ENCODE results near the gene NPLOC4.

Gene NPLOC4

DNA sequence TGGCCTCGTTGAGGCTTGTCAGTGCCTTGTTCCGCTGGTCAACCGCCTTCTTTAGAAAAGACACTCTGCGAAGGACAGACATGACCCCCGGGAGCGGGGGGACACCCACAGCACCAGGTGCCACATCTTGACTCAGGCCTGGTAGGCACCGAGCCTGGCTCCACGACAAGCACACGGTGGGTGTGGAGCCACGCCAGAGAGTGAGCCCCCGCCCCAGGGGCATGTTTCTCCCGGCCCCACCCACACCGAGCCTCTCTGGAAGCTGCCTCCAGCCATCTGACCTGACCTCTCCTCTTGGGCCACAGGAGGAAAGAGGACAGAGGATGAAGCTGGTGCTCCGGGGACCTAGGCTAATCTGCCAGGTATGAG is 89.3 kb downstream of the NPLOC4 start:
- no peak for DNase-seq (ENCODE audit: low read depth in 2 of 2)

DNA sequence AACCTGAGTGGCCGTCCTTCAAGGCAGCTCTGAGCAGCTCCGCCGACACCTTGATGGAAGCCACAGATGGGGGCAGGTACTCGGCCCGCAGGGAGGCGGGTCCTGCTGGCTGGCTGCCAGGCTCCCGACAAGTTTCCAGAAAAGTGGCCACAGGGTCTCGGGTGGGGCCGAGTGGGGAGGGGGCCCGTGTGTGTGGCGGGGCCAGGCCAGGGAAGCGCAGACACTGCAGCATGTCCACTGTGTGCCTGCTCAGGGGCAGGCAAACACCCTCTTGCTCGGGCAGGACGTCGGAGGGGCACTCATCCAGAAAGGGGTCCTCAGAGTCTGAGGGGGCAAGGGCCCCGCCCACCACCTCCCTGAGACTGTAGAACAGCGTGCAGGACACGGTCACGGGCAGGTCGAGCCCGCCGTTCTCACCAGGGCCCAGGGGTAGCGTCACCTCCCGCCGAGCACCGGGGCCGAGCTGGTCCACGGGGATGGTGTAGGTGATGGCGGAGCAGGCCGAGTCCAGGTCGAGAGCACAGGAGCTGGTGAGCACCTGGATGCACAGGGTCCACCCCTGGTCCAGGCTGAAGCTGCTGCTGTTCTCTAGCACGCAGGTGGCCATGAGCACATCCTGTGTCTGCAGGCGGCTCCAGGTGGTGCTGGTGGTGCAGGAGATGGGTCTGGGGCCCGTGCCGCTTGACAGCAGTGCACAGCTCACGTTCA is 89.9 kb downstream of the NPLOC4 start:
- DNase-seq (ENCODE audit: low read depth in 2 of 2) = no peak

DNA sequence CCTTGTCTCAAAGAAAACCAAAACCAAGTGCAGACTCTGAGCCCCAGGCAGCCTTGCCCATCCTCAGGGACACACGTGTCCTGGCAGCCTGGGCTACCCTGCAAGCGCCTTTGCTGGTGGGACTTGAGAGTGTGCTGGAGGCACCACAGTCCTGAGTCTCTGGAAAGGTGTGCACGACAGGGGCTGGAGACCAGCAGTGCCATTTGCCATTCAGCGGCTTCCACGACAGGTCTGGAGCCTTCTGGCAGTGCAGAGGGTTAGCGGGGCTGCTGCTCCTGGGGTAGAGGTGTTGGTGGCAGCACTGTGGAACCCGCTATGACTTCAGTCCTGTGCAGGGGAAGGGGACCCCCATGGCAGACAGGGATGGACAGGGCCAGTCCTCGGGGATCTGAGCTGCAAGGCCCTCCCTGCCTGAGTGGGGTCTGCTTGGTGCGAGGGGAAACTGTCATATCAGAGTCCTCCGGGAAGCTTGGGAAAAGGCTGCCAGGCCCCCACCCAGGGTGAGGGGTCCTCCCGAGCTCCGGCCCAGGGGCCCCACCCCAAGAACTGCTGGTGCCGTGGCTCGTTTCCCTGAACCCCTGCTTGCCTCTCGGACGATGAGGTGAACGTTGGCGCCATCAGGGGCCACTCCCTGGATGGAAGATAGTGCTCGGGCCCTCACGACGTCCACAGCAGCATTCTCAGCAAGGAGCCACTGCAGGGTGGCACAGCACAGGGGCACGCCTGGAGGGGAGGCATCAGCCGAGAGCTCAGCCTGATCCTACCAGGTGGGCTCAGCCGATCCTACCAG is 91.6 kb downstream of the NPLOC4 start:
- DNase-seq (ENCODE audit: low read depth in 2 of 2) = no peak

DNA sequence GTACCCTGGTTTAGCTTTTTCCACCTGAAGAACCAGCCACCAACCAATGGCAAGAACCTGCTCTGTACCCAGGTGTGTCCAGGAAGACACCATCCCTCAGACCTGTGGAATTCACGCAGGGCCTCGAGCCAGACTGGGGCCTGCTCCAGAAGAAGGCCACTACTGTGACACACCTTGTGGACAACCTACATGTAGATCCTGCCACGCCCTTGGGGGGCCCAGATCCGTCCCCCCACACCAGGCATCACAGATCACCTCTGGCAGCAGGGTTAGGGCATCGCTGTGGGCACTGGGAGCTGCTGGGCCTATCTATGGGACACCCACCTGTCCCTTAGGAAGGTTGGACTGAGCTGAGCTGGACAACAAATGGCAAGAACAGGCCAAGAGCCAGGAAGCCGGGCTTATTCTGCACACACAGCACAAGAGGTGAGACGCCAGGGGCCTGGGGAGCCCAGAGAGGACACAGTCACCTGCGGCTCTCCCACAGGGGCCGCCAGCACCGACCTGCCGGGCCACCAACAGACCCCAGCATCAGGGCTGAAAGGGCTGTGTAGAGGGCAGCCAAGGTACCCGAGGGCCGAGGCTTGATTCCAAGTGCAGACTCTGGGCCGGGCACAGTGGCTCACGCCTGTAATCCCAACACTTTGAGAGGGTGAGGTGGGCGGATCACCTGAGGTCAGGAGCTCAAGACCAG is 92.5 kb downstream of the NPLOC4 start:
- DNase-seq (ENCODE audit: low read depth in 2 of 2) = no peak

DNA sequence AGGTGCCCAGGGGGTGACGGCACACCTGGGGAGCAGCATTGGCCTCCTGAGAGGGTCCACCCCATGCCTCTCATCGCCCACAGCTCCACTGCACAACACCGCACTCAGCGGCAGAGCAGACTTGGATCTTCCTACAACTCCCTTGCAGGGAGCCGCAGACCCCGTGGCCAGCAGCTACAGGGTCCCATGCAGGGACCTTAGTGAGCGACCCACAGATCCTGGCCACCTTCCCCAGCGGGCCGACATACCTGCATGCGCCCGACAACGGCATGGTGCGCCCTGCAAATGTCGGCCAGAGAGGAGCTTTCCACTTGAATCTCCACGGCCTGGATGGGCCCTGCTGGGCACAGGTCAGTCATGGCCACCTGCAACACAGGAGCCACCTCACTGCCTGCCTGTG is 93.2 kb downstream of the NPLOC4 start:
- DNase-seq (ENCODE audit: low read depth in 2 of 2) = no peak

DNA sequence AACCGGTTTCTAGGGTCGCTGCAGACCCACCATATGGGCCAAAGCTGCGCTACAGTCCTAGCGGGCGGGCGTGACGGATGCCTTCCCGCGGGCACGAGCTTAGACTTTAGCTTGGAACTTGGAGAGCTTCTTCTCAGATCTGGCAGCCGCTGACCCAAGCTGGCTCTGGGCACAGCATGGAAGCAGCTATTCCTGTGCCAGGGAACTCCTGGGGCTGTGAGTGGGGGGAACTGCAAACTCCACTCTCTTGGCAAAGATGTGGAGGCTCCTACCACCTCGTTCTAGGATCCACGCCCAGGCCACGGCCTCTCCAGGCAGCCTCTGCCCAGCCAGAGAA is 93.6 kb downstream of the NPLOC4 start:
- no peak for DNase-seq (ENCODE audit: low read depth in 2 of 2)

DNA sequence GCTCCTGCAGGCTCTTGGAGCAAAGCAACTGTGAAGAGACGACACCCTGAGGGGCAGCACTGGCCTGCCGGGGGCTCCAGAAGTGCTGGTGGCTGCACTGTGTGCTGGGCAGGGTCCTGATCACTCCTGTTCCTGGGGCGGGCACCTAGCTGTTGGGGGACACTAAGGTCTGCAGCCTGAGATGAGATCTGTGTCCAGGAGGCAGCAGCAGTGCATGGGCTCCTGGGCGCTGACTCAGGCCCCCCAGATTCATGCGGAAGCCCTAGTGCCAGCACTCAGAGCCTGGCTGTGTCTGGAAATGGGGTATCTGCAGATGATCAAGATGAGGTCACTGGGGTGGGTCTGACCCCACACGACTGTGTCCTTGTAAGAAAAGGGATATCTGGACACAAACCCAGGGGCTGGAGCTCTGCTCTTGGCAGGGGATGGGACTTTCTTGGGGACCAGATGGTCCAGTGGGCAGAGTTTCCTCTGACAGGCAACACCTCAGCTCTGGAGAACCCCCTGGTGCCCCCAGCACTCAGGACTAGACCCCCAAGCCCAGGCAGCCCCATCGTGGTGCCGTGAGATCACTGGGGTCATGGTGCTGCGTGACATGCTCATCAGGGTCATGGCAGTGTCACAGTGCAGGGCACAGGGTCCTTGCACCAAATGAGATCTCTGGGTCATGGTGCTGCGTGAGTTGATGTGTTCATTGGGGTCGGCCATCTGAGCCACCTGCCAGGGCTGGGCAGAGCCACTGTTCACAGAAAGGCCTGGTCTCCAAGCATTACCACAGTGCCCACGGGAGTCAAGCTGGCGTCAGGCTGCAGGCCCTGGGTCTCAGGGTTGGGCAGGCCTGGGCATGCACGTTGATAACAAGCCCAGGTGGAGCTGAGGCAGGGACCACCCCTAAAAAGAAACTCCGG is 94.2 kb downstream of the NPLOC4 start:
- DNase-seq (ENCODE audit: low read depth in 2 of 2) = no peak

DNA sequence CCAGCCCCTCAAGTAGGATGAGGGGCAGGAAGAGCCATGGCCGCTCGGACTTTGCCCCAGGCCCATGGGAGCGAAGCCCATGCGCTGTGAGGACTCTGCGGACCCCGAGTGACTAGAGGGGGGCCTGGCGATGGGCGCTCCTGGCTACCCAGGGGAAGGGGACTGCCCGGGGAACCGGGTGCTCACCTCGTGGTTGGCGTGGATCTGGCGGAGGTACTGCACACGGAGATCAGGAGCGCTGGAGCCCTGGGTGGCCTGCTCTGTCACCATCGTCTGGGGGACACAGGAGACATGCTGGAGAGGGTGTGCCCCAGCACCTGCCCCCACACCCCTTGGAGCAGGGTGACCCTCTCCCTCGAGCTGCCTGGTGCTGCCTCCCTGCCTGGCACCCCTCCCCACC is 95.8 kb downstream of the NPLOC4 start:
- DNase-seq (ENCODE audit: low read depth in 2 of 2) = no peak

DNA sequence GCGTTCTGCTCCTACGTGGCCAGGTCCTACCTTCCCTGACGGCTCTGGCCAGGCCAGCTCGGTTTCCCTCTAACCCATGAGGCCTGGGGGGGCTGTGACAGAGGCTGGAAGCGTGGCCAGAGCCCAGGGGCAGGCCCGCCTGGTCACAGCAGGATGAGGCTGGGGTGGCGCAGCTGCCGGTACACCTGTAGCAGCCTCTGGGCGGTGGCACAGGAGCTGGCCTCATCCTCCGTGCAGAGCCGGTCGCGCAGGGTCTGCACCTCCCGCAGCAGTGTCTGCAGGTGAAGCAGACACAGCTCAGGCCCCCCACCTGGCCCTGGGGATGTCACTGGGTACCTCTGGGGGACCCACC is 96.3 kb downstream of the NPLOC4 start:
- no peak for DNase-seq (ENCODE audit: low read depth in 2 of 2)

DNA sequence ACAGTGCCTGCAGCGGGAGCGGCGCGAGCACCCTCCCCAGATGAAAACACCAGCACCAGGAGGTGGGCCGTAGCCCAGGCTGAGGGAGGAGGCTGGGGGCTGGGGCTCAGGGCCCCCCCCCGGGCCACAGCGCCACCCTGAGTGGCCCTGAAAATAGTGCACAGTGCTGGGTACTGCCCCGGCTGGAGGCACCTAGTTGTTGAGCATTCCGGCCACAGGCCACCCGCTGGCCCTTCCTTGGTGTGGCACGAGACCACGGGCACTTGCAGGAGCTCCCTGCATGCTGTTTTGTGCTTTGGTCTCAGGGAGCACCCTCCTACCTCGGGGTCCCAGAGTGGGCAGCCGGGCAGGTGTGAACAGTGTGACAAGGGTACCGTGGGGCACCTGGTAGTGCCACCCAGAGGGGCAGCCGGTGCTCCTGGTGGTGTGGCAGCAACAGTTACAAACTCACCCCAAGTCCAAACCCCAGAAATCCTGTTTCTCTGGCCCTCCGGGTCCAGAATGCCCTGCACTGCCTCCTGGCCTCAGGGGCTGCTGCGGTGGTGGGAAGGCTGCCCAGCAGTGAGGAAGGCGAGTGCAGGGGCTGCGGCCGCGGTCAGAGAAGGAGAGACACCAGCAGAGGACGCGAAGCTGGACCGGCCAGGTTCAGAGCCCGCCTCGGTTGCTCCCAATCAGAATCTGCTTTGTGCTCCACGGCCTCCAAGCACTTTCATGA is 96.8 kb downstream of the NPLOC4 start:
- no peak for DNase-seq (ENCODE audit: low read depth in 2 of 2)

DNA sequence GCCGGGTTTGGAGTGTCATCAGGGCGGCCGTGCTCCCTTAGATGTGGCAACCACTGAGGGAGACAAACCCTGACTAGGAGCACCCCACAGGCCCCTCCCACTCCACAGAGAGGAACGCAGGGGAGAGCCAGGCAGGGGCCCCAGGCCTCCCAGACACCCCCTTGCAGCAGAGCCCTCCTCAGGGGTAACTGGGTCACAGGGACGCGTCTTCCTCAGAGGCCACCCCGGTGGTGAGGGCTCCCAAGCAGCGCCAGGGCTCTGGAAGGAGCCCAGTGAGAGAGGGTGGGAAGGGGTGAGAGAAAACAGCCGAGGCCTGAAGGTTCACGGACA is 97.4 kb downstream of the NPLOC4 start:
- no peak for DNase-seq (ENCODE audit: low read depth in 2 of 2)

DNA sequence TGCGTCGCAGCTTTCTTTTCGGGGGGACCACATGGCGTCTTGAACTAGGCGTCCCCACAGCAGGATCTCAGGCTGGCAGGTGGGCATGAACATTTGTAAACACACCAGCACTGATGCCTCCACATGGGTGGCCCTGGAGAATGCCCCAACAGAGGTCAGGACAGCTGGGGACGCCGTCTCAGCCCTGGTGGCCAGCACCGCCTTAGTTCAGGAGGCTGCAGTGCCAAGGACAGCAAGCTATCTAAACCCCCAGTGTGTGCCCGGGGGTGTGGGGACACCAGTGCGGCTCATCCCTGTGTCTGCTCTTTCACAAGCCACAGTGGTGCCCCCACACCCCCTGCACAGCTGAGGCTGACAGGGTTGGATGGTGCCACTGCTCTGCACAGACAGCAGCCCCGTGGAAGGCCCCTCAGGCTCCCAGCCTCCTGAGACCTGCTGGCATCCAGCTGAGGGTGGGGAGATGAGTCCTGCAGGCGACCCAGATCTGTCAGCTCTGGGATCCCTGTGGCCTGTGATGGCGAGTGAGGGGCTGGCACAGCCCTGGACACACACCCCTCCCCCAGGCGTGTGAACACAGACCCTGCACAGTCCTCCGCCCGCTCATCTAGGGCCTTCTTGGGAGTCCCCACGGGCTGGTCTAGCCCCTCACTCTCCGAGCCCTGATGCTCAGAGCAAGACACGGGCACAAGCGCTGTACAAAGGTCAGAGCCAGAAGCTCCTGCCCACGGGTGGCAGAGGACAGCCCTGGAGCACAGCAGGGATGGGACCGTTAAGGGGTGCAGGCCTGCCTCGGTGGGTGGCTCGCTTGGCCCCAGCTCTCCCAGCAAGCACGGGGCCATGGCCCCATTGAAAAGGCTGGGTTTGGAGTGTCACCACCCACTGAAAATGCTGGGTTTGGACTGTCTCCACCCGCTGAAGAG is 98.0 kb downstream of the NPLOC4 start:
- no peak for DNase-seq (ENCODE audit: low read depth in 2 of 2)

DNA sequence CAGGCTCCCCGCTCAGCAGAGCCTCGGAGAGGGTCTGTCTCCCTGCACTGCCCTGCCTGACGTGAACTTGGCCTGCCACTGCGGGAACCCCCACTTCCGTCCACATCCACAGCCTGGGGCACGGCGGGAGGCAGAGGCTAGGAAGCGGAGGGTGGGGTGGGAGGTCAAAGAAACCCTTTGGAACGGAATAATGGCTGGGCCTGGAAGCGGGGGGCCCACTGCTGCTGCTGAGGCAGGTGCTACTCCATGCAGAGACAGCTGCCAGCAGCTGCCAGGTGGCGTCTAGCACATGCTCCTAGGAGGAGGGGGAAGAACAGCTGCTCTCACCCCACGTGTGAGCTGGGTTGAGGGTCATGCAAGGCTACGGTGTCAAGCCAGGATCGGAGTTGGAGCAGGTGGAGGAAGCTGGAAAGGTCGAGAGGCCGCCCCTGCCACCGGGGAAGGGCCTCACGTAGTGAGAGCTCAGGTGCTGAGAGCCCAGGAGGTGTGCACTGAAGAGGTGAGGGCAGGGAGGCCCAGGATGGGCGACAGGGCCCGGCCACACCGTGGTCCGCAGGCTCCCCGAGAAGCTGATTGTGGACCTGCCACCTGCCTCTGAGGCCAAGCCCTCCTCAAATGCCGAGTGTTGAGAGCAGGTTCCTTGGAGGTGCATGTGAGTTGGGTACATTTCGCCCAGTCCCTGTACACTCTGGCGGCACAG is 98.9 kb downstream of the NPLOC4 start:
- no peak for DNase-seq (ENCODE audit: low read depth in 2 of 2)

DNA sequence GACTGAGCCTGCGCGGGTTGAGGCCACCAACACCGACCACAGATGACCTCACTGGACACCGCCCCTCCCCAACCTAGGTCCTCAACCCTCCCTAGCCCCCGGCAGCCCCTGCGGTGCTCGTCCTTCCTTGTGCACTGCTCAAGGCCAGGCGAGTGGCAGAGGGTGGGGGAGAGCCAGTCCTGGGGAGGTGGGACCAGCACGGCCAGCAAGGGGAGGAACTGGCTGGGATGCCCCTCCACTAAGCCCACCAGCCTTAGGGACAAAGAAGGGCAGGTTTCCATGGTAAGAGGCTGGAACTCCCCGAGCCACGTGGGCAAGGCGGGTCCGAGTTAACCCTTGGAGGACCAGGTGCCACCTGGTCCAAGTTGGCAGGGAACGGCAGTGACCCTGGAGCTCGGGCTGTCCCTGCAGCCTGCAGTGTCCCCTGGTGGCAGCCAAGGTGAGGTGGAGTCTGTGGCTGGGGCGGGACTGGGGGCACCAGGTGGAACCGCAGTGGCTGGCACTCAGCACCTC is 99.5 kb downstream of the NPLOC4 start:
- DNase-seq (ENCODE audit: low read depth in 2 of 2) = no peak

DNA sequence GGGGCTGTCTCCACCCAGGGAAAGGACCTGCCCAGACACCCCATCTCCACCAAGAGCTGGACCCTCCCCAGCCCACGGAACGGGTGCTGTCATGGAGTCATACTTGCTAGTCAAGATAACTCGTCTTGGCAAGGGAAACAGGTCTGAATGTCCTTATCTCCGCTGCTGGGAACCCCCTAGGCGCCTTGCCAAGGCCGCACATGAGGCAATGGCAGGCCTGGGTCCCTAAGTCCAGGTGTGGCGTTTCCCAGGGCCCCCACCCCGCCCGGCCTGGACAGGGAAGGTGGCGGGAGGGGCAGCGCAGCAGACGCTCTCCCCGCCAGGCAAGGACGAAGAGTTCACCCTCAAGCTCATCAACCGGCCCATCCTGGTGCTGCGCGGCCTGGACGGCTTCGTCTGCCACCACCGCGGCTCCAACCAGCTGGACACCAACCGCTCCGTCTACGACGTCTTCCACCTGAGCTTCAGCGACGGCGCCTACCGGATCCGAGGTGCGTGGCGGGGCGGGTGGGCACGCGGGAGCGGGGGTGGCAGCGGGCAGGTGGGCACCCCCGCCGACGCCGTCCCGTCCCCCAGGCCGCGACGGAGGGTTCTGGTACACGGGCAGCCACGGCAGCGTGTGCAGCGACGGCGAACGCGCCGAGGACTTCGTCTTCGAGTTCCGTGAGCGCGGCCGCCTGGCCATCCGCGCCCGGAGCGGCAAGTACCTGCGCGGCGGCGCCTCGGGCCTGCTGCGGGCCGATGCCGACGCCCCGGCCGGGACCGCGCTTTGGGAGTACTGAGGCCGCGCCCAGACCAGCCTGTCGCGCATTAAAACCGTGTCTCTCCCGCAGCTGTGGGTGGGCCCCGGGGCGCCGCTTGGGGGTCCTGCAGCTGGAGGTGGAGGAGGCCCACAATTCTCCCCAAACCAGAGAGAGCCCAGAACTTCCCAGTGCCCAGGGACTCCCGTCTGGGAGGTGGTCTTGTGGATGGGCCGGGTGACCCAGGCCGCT is 100.3 kb downstream of the NPLOC4 start:
- DNase-seq (ENCODE audit: low read depth in 2 of 2) = no peak

DNA sequence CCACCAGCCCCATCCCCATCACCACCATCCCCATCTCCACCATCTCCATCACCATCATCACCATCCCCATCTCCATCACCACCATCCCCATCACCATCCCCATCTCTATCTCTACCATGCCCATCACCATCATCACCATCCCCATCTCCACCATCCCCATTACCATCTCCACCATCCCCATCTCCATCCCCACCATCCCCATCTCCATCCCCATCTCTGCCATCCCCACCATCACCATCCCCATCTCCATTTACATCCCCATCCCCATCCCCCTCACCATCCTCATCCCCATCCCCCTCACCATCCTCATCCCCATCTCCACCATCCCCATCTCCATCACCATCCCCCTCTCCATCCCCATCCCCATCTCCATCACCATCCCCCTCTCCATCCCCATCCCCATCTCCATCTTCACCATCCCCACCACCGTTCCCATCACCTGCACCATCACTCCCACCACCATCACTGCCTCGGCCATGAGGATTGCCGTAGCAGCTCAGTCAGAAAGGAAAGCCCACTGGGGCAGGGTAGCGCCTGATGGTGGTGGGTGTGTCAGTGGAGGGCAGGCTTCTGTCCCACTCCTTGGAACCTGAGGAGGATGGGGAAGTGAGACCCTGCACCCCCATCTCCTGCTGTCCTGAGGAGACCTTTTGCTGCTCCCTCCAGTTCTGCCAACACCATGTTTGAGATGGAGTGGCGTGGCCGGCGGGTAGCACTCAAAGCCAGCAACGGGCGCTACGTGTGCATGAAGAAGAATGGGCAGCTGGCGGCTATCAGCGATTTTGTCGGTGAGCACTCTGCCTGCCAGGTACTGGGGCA is 101.2 kb downstream of the NPLOC4 start:
- DNase-seq (ENCODE audit: low read depth in 2 of 2) = no peak

DNA sequence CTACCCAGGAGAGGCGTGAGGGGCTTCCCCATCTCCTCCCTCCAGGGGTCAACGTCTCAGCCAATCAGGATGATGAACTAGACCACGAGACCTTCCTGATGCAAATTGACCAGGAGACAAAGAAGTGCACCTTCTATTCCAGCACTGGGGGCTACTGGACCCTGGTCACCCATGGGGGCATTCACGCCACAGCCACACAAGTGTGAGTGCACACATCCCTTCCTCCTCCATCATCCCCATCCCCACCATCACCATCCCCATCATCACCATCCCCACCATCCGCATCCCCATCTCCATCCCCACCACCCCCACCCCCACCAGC is 101.9 kb downstream of the NPLOC4 start:
- no peak for DNase-seq (ENCODE audit: low read depth in 2 of 2)
